ENCODE measurements around the gene SEC61A1.

The SEC61A1 gene

DNA sequence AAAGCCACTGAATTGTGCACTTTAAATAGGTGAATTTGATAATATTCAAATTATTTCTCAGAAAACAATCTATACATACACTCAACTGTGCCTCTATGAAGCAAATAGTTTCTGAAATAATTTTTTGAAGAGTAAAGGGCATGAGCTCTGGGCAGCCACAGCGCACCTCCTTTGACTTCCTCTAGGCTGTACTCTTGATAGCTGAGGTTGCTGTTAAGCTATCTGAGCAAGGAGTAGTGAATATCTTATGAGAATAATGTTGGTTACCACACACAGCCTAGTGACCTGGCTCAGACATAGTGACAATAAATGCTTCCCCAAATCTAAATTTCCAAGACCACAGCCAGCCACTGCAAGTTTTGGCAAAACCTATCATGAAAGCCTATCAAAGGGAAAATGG is 11.6 kb upstream of the SEC61A1 start:
- no peak overlapping the region for H3K4me3 Mint-ChIP-seq
- H3K36me3 Mint-ChIP-seq (ENCODE audit: low read depth), result no peaks in the 10 kb centered on the region
- H3K27me3 Mint-ChIP-seq (ENCODE audit: low read depth), result peaks cover 18% of the 10 kb centered on the region
- H3K9me3 Mint-ChIP-seq, result no peaks in the 10 kb centered on the region
- no peaks in the 10 kb centered on the region for H3K4me1 Mint-ChIP-seq (ENCODE audit: low read depth)
- no peak for DNase-seq (ENCODE audit: low spot score)
- no peak overlapping the region for H3K27ac Mint-ChIP-seq

- Mint-ChIP-seq H3K9me3 (no peaks in the 10 kb centered on the region), H3K27me3 (ENCODE audit: low read depth) (peaks cover 16% of the 10 kb centered on the region), H3K4me1 (ENCODE audit: low read depth) (no peaks in the 10 kb centered on the region), H3K27ac (no peak overlapping the region), H3K4me3 (no peak overlapping the region), H3K36me3 (ENCODE audit: low read depth) (no peaks in the 10 kb centered on the region)
- no peak for DNase-seq (ENCODE audit: low spot score)
These were observed 10.9 kb upstream of the SEC61A1 start for GRCh38 chr3:128041344-128041743.

DNA sequence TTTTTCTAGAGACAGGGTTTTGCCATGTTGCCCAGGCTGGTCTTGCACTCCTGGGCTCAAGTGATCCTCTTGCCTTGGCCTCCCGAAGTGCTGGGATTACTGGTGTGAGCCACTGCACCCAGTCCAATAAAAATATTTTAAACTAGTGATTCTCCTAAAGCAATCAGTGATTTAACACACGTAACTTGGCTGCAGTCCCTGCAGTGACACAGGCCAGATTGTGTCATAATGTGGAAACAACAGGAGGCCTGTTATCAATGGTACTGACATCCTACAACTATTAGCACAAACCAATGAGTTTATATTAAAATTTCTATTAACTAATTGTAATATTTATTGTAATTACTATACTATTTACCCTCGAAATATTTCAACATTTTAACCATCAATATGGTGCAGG is 1.6 kb upstream of the SEC61A1 start:
- peaks cover 20% of the 10 kb centered on the region for H3K27me3 Mint-ChIP-seq (ENCODE audit: low read depth)
- peak overlapping the region; percentile 93 for H3K4me3 Mint-ChIP-seq
- H3K9me3 Mint-ChIP-seq, result no peaks in the 10 kb centered on the region
- peaks cover 31% of the 10 kb centered on the region for H3K4me1 Mint-ChIP-seq (ENCODE audit: low read depth)
- DNase-seq (ENCODE audit: low spot score), result no peak
- H3K36me3 Mint-ChIP-seq (ENCODE audit: low read depth), result peaks cover 33% of the 10 kb centered on the region
- H3K27ac Mint-ChIP-seq, result no peak overlapping the region

- no peaks in the 10 kb centered on the region for H3K9me3 Mint-ChIP-seq
- peaks cover 33% of the 10 kb centered on the region for H3K4me1 Mint-ChIP-seq (ENCODE audit: low read depth)
- peaks cover 40% of the 10 kb centered on the region for H3K36me3 Mint-ChIP-seq (ENCODE audit: low read depth)
- DNase-seq (ENCODE audit: low spot score), result no peak
- H3K4me3 Mint-ChIP-seq, result peak overlapping the region; percentile 93
- peaks cover 18% of the 10 kb centered on the region for H3K27me3 Mint-ChIP-seq (ENCODE audit: low read depth)
- H3K27ac Mint-ChIP-seq, result peak overlapping the region; percentile 87
These were observed 789 bp upstream of the SEC61A1 start for GRCh38 chr3:128051459-128051836.

GRCh38 chr3:128052595-128053351 is 536 bp downstream of the SEC61A1 start:
- H3K4me1 Mint-ChIP-seq (ENCODE audit: low read depth), result peaks cover 35% of the 10 kb centered on the region
- no peaks in the 10 kb centered on the region for H3K9me3 Mint-ChIP-seq
- peak overlapping the region; percentile 98 for H3K27ac Mint-ChIP-seq
- peaks cover 49% of the 10 kb centered on the region for H3K36me3 Mint-ChIP-seq (ENCODE audit: low read depth)
- H3K27me3 Mint-ChIP-seq (ENCODE audit: low read depth), result peaks cover 8% of the 10 kb centered on the region
- DNase-seq (ENCODE audit: low spot score), result no peak
- peak overlapping the region; percentile 100 for H3K4me3 Mint-ChIP-seq

DNA sequence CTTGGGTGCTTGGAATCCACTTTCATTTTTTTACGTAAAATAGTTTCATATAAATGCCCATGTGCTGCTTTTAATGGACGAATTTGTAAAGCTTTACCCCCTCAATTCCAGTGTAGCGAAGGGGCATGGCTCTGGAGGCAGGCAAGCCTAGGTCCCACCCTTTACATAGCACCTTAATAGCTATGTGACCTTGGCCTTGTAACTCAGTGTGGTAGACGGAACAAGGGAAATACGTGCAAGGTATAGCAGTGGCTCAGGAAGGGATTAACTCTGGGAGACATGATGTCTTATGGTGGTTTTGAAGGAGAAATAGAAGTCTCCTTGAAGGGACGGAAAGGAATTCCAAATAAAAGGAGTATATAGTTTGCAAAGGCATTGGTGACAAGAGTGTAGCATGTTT is 1.4 kb downstream of the SEC61A1 start:
- peaks cover 35% of the 10 kb centered on the region for H3K4me1 Mint-ChIP-seq (ENCODE audit: low read depth)

GRCh38 chr3:128054367-128054766 is 2.1 kb downstream of the SEC61A1 start:
- peaks cover 35% of the 10 kb centered on the region for H3K4me1 Mint-ChIP-seq (ENCODE audit: low read depth)
- no peak overlapping the region for H3K27ac Mint-ChIP-seq
- H3K36me3 Mint-ChIP-seq (ENCODE audit: low read depth), result peaks cover 56% of the 10 kb centered on the region
- peak overlapping the region; percentile 100 for H3K4me3 Mint-ChIP-seq
- no peak for DNase-seq (ENCODE audit: low spot score)
- H3K9me3 Mint-ChIP-seq, result no peaks in the 10 kb centered on the region
- H3K27me3 Mint-ChIP-seq (ENCODE audit: low read depth), result no peaks in the 10 kb centered on the region

More for the DNA sequence above, 1.4 kb downstream of the SEC61A1 start:
- peak overlapping the region; percentile 98 for H3K27ac Mint-ChIP-seq
- DNase-seq (ENCODE audit: low spot score), result no peak
- peak overlapping the region; percentile 100 for H3K4me3 Mint-ChIP-seq
- H3K9me3 Mint-ChIP-seq, result no peaks in the 10 kb centered on the region
- H3K27me3 Mint-ChIP-seq (ENCODE audit: low read depth), result peaks cover 4% of the 10 kb centered on the region
- peaks cover 52% of the 10 kb centered on the region for H3K36me3 Mint-ChIP-seq (ENCODE audit: low read depth)

- no peak for DNase-seq (ENCODE audit: low spot score)
- Mint-ChIP-seq H3K27ac (no peak overlapping the region), H3K4me1 (ENCODE audit: low read depth) (peaks cover 31% of the 10 kb centered on the region), H3K9me3 (no peaks in the 10 kb centered on the region), H3K36me3 (ENCODE audit: low read depth) (peaks cover 72% of the 10 kb centered on the region), H3K27me3 (ENCODE audit: low read depth) (no peaks in the 10 kb centered on the region), H3K4me3 (no peak overlapping the region)
These were observed 4.0 kb downstream of the SEC61A1 start for GRCh38 chr3:128056258-128056657.

GRCh38 chr3:128060473-128061381 is 8.5 kb downstream of the SEC61A1 start:
- Mint-ChIP-seq H3K27me3 (ENCODE audit: low read depth) (no peaks in the 10 kb centered on the region), H3K9me3 (no peaks in the 10 kb centered on the region), H3K4me1 (ENCODE audit: low read depth) (peaks cover 5% of the 10 kb centered on the region), H3K4me3 (no peak overlapping the region), H3K27ac (no peak overlapping the region), H3K36me3 (ENCODE audit: low read depth) (peaks cover 76% of the 10 kb centered on the region)
- no peak for DNase-seq (ENCODE audit: low spot score)

GRCh38 chr3:128062033-128062745 is 10.0 kb downstream of the SEC61A1 start:
- Mint-ChIP-seq H3K4me3 (no peak overlapping the region), H3K36me3 (ENCODE audit: low read depth) (peaks cover 76% of the 10 kb centered on the region), H3K27ac (no peak overlapping the region), H3K4me1 (ENCODE audit: low read depth) (peaks cover 2% of the 10 kb centered on the region), H3K27me3 (ENCODE audit: low read depth) (no peaks in the 10 kb centered on the region), H3K9me3 (no peaks in the 10 kb centered on the region)
- no peak for DNase-seq (ENCODE audit: low spot score)

DNA sequence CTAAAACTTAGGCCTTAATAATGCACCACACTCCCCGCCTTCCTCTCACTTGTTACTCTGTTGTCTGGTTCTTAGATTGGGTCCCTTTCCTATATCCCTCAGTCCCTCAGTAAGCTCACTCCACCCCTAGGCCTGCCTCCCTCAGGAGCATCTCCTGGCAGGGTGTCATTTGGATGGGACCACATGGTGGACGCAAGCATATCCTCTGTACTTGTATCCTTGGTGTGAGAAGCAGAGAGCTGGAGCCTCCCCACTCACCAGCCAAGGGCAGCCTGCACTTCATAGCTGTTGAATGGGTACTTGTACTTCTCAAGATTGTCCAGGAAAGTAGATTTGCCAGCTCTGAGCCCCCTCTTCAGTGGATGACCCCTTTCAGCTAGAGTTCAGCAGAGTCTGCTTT is 11.6 kb downstream of the SEC61A1 start:
- no peak for DNase-seq (ENCODE audit: low spot score)
- Mint-ChIP-seq H3K27me3 (ENCODE audit: low read depth) (no peaks in the 10 kb centered on the region), H3K9me3 (no peaks in the 10 kb centered on the region), H3K27ac (no peak overlapping the region), H3K36me3 (ENCODE audit: low read depth) (peaks cover 82% of the 10 kb centered on the region), H3K4me1 (ENCODE audit: low read depth) (peaks cover 7% of the 10 kb centered on the region), H3K4me3 (no peak overlapping the region)

DNA sequence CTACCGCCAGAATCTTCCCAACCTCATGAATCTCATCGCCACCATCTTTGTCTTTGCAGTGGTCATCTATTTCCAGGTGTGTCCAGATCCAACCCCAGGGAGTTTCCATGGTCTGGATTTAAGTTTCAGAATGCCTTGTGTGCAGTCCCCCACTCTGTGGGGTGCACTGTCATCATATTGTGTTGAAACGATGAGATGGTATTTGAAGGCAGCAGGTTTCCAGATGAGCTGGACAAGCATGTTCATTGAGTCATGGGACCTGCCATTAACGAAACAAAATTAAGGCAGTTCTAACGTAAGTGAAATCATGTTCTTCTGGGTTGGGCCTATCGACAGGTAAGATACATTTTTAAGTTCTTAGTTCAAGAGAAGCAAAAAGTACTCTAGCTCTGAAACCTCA is 12.7 kb downstream of the SEC61A1 start:
- Mint-ChIP-seq H3K4me3 (no peak overlapping the region), H3K27ac (no peak overlapping the region), H3K36me3 (ENCODE audit: low read depth) (peaks cover 81% of the 10 kb centered on the region), H3K4me1 (ENCODE audit: low read depth) (peaks cover 7% of the 10 kb centered on the region), H3K27me3 (ENCODE audit: low read depth) (no peaks in the 10 kb centered on the region), H3K9me3 (no peaks in the 10 kb centered on the region)
- DNase-seq (ENCODE audit: low spot score), result no peak

DNA sequence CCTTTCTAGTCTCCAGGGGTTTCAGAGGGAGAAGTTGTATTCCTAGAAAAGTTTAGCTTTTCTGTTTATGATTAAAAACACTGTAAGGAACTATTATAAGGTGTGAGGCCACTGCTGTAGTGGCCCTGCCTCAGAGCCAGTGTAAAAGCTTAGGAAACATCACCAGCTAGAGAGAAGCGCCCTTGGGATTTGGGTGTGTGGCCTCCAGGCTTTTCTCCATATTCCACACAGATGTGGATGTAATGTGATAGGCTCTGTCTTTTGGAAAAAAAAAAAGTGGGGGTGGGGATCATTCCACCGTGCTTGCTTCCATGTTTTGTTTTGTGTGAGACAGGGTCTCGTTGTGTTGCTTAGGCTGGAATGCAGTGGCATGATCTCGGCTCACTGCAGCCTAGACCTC is 13.9 kb downstream of the SEC61A1 start:
- Mint-ChIP-seq H3K4me1 (ENCODE audit: low read depth) (peaks cover 7% of the 10 kb centered on the region), H3K4me3 (no peak overlapping the region), H3K36me3 (ENCODE audit: low read depth) (peaks cover 77% of the 10 kb centered on the region), H3K27ac (no peak overlapping the region), H3K27me3 (ENCODE audit: low read depth) (no peaks in the 10 kb centered on the region), H3K9me3 (no peaks in the 10 kb centered on the region)
- no peak for DNase-seq (ENCODE audit: low spot score)

- Mint-ChIP-seq H3K9me3 (no peaks in the 10 kb centered on the region), H3K36me3 (ENCODE audit: low read depth) (peaks cover 74% of the 10 kb centered on the region), H3K4me3 (no peak overlapping the region), H3K27me3 (ENCODE audit: low read depth) (no peaks in the 10 kb centered on the region), H3K4me1 (ENCODE audit: low read depth) (peaks cover 7% of the 10 kb centered on the region), H3K27ac (no peak overlapping the region)
- no peak for DNase-seq (ENCODE audit: low spot score)
These were observed 14.4 kb downstream of the SEC61A1 start for GRCh38 chr3:128066676-128067075.
